ENCODE results near the gene FCHSD2.

FCHSD2 gene

GRCh38 chr11:73114110-73114834 lies 27.8 kb downstream of the FCHSD2 start:
- CTCF ChIA-PET: no interaction called here
- peaks cover 0 to 3% of the 10 kb centered on the region in 2 experiments; a peak in 1 of 3 replicates for H3K36me3 ChIP-seq (ENCODE audit: control insufficient read depth in 2 of 2, insufficient read depth in 1 of 2, low read length in 2 of 2)
- POLR2A ChIA-PET: interaction anchor here (0.8 kb wide), 1 partner anchor 11 kb away, joined by 3 read pairs; no protein-coding TSS in a partner anchor

DNA sequence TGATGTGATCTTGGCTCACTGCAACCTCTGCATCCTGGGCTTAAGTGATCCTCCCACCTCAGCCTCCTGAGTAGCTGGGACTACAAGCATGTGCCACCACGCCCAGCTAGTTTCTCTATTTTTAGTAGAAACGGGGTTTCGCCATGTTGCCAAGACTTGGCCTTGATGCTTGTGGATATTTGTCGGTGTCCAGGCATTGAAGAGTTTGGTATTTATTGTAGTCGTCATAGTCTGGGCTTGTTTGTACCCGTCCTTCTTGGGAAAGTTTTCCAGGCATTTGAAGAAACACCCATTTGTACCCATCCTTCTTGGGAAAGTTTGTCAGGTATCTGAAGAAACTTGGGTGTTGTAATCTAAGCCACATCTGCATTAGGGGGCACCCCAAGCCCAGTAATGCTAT lies 28.7 kb downstream of the FCHSD2 start:
- H3K27ac ChIP-seq (ENCODE audit: extremely low read depth, low read depth, low read length): no peak overlapping the region
- POLR2A ChIA-PET: interaction anchor here (0.8 kb wide), 1 partner anchor 12 kb away, joined by 3 read pairs; no protein-coding TSS in a partner anchor
- CTCF ChIA-PET: interaction anchor here (0.7 to 1.4 kb wide), 2 partner anchors 63 to 1668 kb away, joined by 3 read pairs; no protein-coding TSS in a partner anchor
- TF ChIP-seq ZNF184 (tag by site-specific recombination; IDR thresholded peaks at IDR 0.05): no peak
- H3K9me3 ChIP-seq (ENCODE audit: control insufficient read depth, insufficient read depth, low read depth, low read length): no peaks in the 10 kb centered on the region
- H3K4me1 ChIP-seq (ENCODE audit: control insufficient read depth, insufficient read depth, low read length): no peaks in the 10 kb centered on the region
- peaks cover 0 to 3% of the 10 kb centered on the region in 2 experiments; a peak in 1 of 3 replicates for H3K36me3 ChIP-seq (ENCODE audit: control insufficient read depth in 2 of 2, insufficient read depth in 1 of 2, low read length in 2 of 2)
- no peak overlapping the region for H3K4me3 ChIP-seq (ENCODE audit: low read depth, low read length)

More at GRCh38 chr11:73114110-73114834, 27.8 kb downstream of the FCHSD2 start:
- H3K9me3 ChIP-seq (ENCODE audit: control insufficient read depth, insufficient read depth, low read depth, low read length): no peaks in the 10 kb centered on the region
- H3K27ac ChIP-seq (ENCODE audit: extremely low read depth, low read depth, low read length): no peak overlapping the region
- TF ChIP-seq BCL11A (tag by site-specific recombination; IDR thresholded peaks at IDR 0.05; ENCODE audit: low read depth) (no peak), ZNF214 (tag by site-specific recombination; IDR thresholded peaks at IDR 0.05; ENCODE audit: borderline replicate concordance) (no peak), ZNF221 (tag by site-specific recombination; IDR thresholded peaks at IDR 0.05; ENCODE audit: borderline replicate concordance) (no peak), BCL11B (tag by site-specific recombination; IDR thresholded peaks at IDR 0.05; ENCODE audit: low read depth) (no peak), ZNF121 (tag by site-specific recombination; IDR thresholded peaks at IDR 0.05) (no peak), ZNF19 (tag by site-specific recombination; IDR thresholded peaks at IDR 0.05; ENCODE audit: low read depth) (no peak), ZNF202 (tag by site-specific recombination; IDR thresholded peaks at IDR 0.05; ENCODE audit: borderline replicate concordance) (no peak), ZNF174 (tag by site-specific recombination; IDR thresholded peaks at IDR 0.05) (no peak)
- TF ChIP-seq, protein P1, sequence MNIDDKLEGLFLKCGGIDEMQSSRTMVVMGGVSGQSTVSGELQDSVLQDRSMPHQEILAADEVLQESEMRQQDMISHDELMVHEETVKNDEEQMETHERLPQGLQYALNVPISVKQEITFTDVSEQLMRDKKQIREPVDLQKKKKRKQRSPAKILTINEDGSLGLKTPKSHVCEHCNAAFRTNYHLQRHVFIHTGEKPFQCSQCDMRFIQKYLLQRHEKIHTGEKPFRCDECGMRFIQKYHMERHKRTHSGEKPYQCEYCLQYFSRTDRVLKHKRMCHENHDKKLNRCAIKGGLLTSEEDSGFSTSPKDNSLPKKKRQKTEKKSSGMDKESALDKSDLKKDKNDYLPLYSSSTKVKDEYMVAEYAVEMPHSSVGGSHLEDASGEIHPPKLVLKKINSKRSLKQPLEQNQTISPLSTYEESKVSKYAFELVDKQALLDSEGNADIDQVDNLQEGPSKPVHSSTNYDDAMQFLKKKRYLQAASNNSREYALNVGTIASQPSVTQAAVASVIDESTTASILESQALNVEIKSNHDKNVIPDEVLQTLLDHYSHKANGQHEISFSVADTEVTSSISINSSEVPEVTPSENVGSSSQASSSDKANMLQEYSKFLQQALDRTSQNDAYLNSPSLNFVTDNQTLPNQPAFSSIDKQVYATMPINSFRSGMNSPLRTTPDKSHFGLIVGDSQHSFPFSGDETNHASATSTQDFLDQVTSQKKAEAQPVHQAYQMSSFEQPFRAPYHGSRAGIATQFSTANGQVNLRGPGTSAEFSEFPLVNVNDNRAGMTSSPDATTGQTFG (tag by site-specific recombination; IDR thresholded peaks at IDR 0.05; ENCODE audit: borderline replicate concordance): no peak
- no peak overlapping the region for H3K4me3 ChIP-seq (ENCODE audit: low read depth, low read length)
- no peaks in the 10 kb centered on the region for H3K4me1 ChIP-seq (ENCODE audit: control insufficient read depth, insufficient read depth, low read length)

- TF ChIP-seq ZNF335 (tag by site-specific recombination; conservative IDR thresholded peaks at IDR 0.05) (no peak), ZNF146 (tag by site-specific recombination; IDR thresholded peaks at IDR 0.05) (peak; percentile 53)
- ChIA-PET CTCF (no interaction called here), POLR2A (no interaction called here)
- Histone ChIP-seq H3K27ac (ENCODE audit: extremely low read depth, low read depth, low read length) (no peak overlapping the region), H3K4me1 (ENCODE audit: control insufficient read depth, insufficient read depth, low read length) (no peaks in the 10 kb centered on the region), H3K9me3 (ENCODE audit: control insufficient read depth, insufficient read depth, low read depth, low read length) (no peaks in the 10 kb centered on the region), H3K4me3 (ENCODE audit: low read depth, low read length) (no peak overlapping the region), H3K36me3 (ENCODE audit: control insufficient read depth in 2 of 2, insufficient read depth in 1 of 2, low read length in 2 of 2) (no peaks in the 10 kb centered on the region)
Measured at GRCh38 chr11:73107597-73107996, 34.5 kb downstream of the FCHSD2 start.

- POLR2A ChIA-PET: no interaction called here
- no peak for TF ChIP-seq ZFP41 (tag by site-specific recombination; IDR thresholded peaks at IDR 0.05; ENCODE audit: borderline replicate concordance)
- no peak for TF ChIP-seq KLF10 (tag by site-specific recombination; IDR thresholded peaks at IDR 0.05)
- TF ChIP-seq ZNF423 (tag by site-specific recombination; IDR thresholded peaks at IDR 0.05): no peak
- Histone ChIP-seq H3K9me3 (ENCODE audit: control insufficient read depth, insufficient read depth, low read depth, low read length) (no peaks in the 10 kb centered on the region), H3K27ac (ENCODE audit: extremely low read depth, low read depth, low read length) (no peak overlapping the region), H3K36me3 (ENCODE audit: control insufficient read depth in 2 of 2, insufficient read depth in 1 of 2, low read length in 2 of 2) (no peaks in the 10 kb centered on the region), H3K4me3 (ENCODE audit: low read depth, low read length) (no peak overlapping the region), H3K4me1 (ENCODE audit: control insufficient read depth, insufficient read depth, low read length) (no peaks in the 10 kb centered on the region)
- CTCF ChIA-PET: no interaction called here
Measured at GRCh38 chr11:73106347-73106746, 35.8 kb downstream of the FCHSD2 start.

All from HEK293 (cell line).